Measurements from ENCODE around the gene NXPE3.

DNA sequence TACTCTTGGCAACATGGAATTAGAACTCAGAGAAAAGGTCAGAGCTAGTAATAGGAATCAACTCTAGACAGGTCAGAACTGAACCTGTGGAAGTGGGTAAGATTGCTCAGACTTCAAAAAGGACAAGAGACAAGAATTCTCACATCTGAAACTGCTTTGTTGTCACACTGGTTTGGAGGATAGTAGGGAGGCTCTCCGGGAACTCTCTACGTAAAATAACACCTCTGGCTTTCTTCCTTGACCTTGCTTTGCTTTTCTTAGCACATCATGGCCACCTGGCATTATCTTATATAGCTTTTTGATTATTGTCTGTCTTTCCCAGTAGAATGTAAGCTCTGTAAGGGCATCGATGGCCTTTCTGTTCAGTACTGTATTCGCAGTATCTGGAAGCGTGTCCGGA is 57.1 kb downstream of the NXPE3 start:
- TF ChIP-seq EZH2 (IDR thresholded peaks at IDR 0.05; ENCODE audit: insufficient read depth, poor library complexity, severe bottlenecking) (no peak), EZH2phosphoT487 (IDR thresholded peaks at IDR 0.05; ENCODE audit: insufficient read depth, low read depth) (no peak)

Measured in GM23248 (cell line).